ENCODE data around the gene GPR89B. TPM values are rescaled to one million over a fixed set of nuclear protein-coding genes. Genes with fewer than 3 reads are reported as not detected.
A peak's percentile ranks its signal among the peaks of the same experiment; 100 is the strongest.
"Not testable (repeated sequence)": the region's sequence is repeated elsewhere in the genome, so short reads cannot be mapped to it uniquely, and the experiment has no call there.

Gene GPR89B
- 15.3 and 19.3 TPM in 2 replicates for polyA plus RNA-seq (2013)

DNA sequence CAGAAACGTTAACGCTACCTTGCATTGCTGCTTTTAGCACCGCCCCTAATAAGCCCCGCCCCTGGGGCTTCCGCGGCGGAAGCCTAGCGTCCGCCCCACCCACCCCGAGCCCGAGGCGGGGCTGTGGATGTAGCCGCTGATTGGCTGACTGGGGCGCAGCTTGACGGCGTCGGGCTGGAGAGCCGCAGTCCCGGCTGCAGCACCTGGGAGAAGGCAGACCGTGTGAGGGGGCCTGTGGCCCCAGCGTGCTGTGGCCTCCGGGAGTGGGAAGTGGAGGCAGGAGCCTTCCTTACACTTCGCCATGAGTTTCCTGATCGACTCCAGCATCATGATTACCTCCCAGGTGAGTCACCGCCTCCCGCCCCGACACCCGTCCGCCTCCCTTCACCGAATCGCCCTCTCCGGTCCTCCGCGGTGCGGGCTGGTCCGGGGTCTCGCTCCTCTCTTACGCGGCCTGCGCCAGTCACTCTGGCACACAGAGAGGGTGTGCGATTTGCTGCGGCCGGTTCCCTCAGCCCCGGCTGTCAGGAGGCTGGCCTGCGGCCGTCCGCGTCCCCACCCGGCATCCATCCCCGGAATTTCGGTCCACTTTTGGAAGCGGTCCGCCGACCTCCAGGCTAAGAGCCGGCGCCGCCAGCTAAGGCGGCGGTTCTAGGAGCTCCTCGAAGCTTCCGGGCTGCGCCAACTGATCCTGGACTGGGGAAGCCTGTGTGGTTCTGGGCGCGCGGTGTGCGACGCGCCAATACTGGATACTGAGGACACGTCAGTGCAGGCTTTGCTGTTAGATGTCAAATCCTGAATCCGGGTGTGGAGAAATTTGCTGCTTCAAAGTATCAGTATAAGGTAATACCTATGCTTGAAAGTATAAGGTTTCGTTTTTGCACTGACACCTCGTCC, at the start of gene GPR89B:
Gene GPR89B, plus strand, starts transcription at position 185 of the 897 bp plus-strand sequence. Its CDS starts 117 bp downstream, at position 302.
- H3K79me2 ChIP-seq (ENCODE audit: control insufficient read depth, insufficient read depth, low read length, poor library complexity): not testable (repeated sequence)

DNA sequence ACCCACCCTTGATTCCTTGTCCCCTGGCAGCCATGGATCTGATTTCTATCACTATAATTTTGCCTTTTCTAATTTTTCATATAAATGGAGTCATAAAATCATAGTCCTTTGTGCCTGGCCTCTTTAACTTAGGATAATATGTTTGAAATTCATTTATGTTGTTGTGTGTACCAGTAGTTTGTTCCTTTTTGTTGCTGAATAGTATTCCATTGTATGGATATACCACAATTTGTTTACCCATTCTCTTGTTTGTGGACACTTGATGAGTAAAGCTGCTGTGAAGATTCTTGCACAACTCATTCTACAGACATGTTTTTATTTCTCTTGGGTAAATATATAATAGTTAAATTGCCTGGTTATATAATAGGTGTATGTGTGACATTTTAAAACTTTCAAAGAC, 48.3 kb upstream of the GPR89B start:
- Histone ChIP-seq H4K91ac (ENCODE audit: low read depth, low read length) (no peak overlapping the region), H2AK5ac (ENCODE audit: low read length) (no peak overlapping the region), H4K8ac (ENCODE audit: low read depth, low read length) (no peak overlapping the region), H3K79me1 (ENCODE audit: low read length) (no peaks in the 10 kb centered on the region), H2BK5ac (ENCODE audit: low read depth, low read length, poor library complexity) (no peak overlapping the region), H3K36me3 (ENCODE audit: control insufficient read depth in 1 of 2, insufficient read depth in 2 of 2, low read length in 2 of 2) (no peaks in the 10 kb centered on the region), H3K4ac (ENCODE audit: low read depth, low read length) (no peak overlapping the region), H3K9ac (ENCODE audit: low read length) (no peak overlapping the region), H3K18ac (ENCODE audit: low read length) (no peak overlapping the region), H3K4me3 (ENCODE audit: low read depth, low read length) (no peak overlapping the region), H2BK120ac (ENCODE audit: insufficient read depth, low read length, poor library complexity) (no peak overlapping the region), H3K79me2 (ENCODE audit: control insufficient read depth, insufficient read depth, low read length, poor library complexity) (no peaks in the 10 kb centered on the region), H2BK12ac (ENCODE audit: low read length) (no peak overlapping the region), H3K27me3 (ENCODE audit: insufficient read depth, low read length) (no peaks in the 10 kb centered on the region), H3K9me3 (ENCODE audit: insufficient read depth, low read depth, low read length) (no peaks in the 10 kb centered on the region), H3K4me2 (ENCODE audit: low read length) (no peak overlapping the region), H2AFZ (ENCODE audit: insufficient read depth, low read length, poor library complexity) (no peak overlapping the region), H3K27ac (ENCODE audit: low read depth, low read length) (no peak overlapping the region), H4K12ac (ENCODE audit: low read depth, low read length) (no peak overlapping the region), H3K23ac (ENCODE audit: low read length) (no peak overlapping the region), H3K14ac (ENCODE audit: low read length) (no peak overlapping the region), H3K4me1 (ENCODE audit: control insufficient read depth in 1 of 2, insufficient read depth in 2 of 2, low read length in 2 of 2) (no peaks in the 10 kb centered on the region)
- no peak for DNase-seq

More for the DNA sequence above, at the start of gene GPR89B:
- not testable (repeated sequence) for H2BK5ac ChIP-seq (ENCODE audit: low read depth, low read length, poor library complexity); H4K12ac ChIP-seq (ENCODE audit: low read depth, low read length); H3K23ac ChIP-seq (ENCODE audit: low read length); H3K4ac ChIP-seq (ENCODE audit: low read depth, low read length); H3K18ac ChIP-seq (ENCODE audit: low read length); H2AFZ ChIP-seq (ENCODE audit: insufficient read depth, low read length, poor library complexity); H2BK120ac ChIP-seq (ENCODE audit: insufficient read depth, low read length, poor library complexity); H3K4me1 ChIP-seq (ENCODE audit: control insufficient read depth in 1 of 2, insufficient read depth in 2 of 2, low read length in 2 of 2); H2AK5ac ChIP-seq (ENCODE audit: low read length); H2BK12ac ChIP-seq (ENCODE audit: low read length); H3K9me3 ChIP-seq (ENCODE audit: insufficient read depth, low read depth, low read length); H4K91ac ChIP-seq (ENCODE audit: low read depth, low read length); H3K14ac ChIP-seq (ENCODE audit: low read length); H3K36me3 ChIP-seq (ENCODE audit: control insufficient read depth in 1 of 2, insufficient read depth in 2 of 2, low read length in 2 of 2); H3K27me3 ChIP-seq (ENCODE audit: insufficient read depth, low read length); H3K79me1 ChIP-seq (ENCODE audit: low read length)
- H4K8ac ChIP-seq (ENCODE audit: low read depth, low read length): peak within 1 kb of the TSS; percentile 2
- DNase-seq: peak; percentile 90 to 93
- H3K9ac ChIP-seq (ENCODE audit: low read length): peak within 1 kb of the TSS; percentile 31
- peak within 1 kb of the TSS; percentile 43 for H3K27ac ChIP-seq (ENCODE audit: low read depth, low read length)
- no CpG with 5 or more reads among the region's 72 CpGs for WGBS (ENCODE audit: extremely low coverage, insufficient coverage, insufficient read length)
- peak within 1 kb of the TSS; percentile 50 for H3K4me2 ChIP-seq (ENCODE audit: low read length)
- peak within 1 kb of the TSS; percentile 86 for H3K4me3 ChIP-seq (ENCODE audit: low read depth, low read length)

DNA sequence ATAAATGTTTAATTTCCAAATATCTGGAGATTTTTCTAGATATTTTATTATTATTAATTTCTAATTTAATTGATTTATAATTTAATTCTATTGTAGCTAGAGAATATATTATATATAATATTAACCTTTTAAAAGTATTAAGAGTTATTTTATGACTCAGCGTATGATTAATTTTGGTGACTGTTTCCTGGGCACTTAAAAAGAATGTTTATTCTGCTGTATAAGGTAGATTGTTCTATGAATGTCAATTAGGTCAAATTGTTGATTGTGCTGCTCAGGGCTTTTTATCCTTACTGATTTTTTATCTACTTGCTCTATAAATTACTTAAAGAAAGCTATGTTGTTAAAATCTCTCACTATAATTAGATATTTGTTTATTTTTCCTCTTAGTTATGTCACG, 45.7 kb upstream of the GPR89B start:
- H3K4me1 ChIP-seq (ENCODE audit: control insufficient read depth in 1 of 2, insufficient read depth in 2 of 2, low read length in 2 of 2): no peaks in the 10 kb centered on the region
- no peak overlapping the region for H2BK120ac ChIP-seq (ENCODE audit: insufficient read depth, low read length, poor library complexity)
- no peak overlapping the region for H3K14ac ChIP-seq (ENCODE audit: low read length)
- H3K4me2 ChIP-seq (ENCODE audit: low read length): no peak overlapping the region
- no peak overlapping the region for H2BK5ac ChIP-seq (ENCODE audit: low read depth, low read length, poor library complexity)
- no peaks in the 10 kb centered on the region for H3K79me2 ChIP-seq (ENCODE audit: control insufficient read depth, insufficient read depth, low read length, poor library complexity)
- no peak overlapping the region for H3K9ac ChIP-seq (ENCODE audit: low read length)
- no peak overlapping the region for H2AK5ac ChIP-seq (ENCODE audit: low read length)
- DNase-seq: no peak
- no peaks in the 10 kb centered on the region for H3K36me3 ChIP-seq (ENCODE audit: control insufficient read depth in 1 of 2, insufficient read depth in 2 of 2, low read length in 2 of 2)
- H4K8ac ChIP-seq (ENCODE audit: low read depth, low read length): no peak overlapping the region
- no peaks in the 10 kb centered on the region for H3K9me3 ChIP-seq (ENCODE audit: insufficient read depth, low read depth, low read length)
- no peak overlapping the region for H3K18ac ChIP-seq (ENCODE audit: low read length)
- H3K27ac ChIP-seq (ENCODE audit: low read depth, low read length): no peak overlapping the region
- H3K23ac ChIP-seq (ENCODE audit: low read length): no peak overlapping the region
- no peak overlapping the region for H2AFZ ChIP-seq (ENCODE audit: insufficient read depth, low read length, poor library complexity)
- H3K4me3 ChIP-seq (ENCODE audit: low read depth, low read length): no peak overlapping the region
- no CpG with 5 or more reads among the region's 2 CpGs for WGBS (ENCODE audit: extremely low coverage, insufficient coverage, insufficient read length)
- H3K27me3 ChIP-seq (ENCODE audit: insufficient read depth, low read length): no peaks in the 10 kb centered on the region
- no peak overlapping the region for H2BK12ac ChIP-seq (ENCODE audit: low read length)
- no peak overlapping the region for H4K91ac ChIP-seq (ENCODE audit: low read depth, low read length)
- no peak overlapping the region for H4K12ac ChIP-seq (ENCODE audit: low read depth, low read length)
- no peaks in the 10 kb centered on the region for H3K79me1 ChIP-seq (ENCODE audit: low read length)
- no peak overlapping the region for H3K4ac ChIP-seq (ENCODE audit: low read depth, low read length)

DNA sequence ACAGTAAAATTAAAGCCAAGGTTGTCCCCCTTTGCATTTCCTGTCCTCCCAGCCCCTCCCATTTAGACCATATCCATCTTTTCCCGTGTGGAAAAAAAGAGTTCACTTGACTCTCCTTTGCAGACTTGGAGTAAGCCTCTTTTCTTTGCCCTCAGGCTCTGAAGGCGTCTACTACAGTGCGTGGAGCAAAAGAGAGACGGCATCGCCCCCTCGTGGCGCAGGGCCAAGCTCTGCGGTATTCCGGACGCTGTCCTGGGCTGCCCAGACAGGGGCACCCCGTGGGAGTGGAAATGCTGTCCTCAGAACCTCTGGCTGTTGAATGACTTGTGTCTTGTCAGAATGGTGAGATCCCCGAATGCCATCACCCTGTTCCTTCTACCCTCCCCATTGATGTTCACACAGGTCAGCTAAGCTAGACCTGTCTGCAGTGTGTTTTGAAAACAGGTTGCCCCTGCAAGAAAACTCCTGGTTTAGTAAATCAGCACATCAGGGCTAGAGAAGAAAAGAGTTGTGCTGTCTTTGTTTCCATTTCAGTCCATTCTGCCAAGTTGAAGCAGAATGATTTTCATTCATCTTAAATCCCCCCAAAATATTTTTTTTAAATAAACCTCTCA, 37.9 kb upstream of the GPR89B start:
- H4K91ac ChIP-seq (ENCODE audit: low read depth, low read length): no peak overlapping the region
- no peak overlapping the region for H4K8ac ChIP-seq (ENCODE audit: low read depth, low read length)
- H3K4ac ChIP-seq (ENCODE audit: low read depth, low read length): no peak overlapping the region
- no peaks in the 10 kb centered on the region for H3K79me2 ChIP-seq (ENCODE audit: control insufficient read depth, insufficient read depth, low read length, poor library complexity)
- H2AFZ ChIP-seq (ENCODE audit: insufficient read depth, low read length, poor library complexity): no peak overlapping the region
- H4K12ac ChIP-seq (ENCODE audit: low read depth, low read length): no peak overlapping the region
- H3K14ac ChIP-seq (ENCODE audit: low read length): no peak overlapping the region
- H2BK12ac ChIP-seq (ENCODE audit: low read length): no peak overlapping the region
- H3K27me3 ChIP-seq (ENCODE audit: insufficient read depth, low read length): no peaks in the 10 kb centered on the region
- H3K4me3 ChIP-seq (ENCODE audit: low read depth, low read length): no peak overlapping the region
- H2AK5ac ChIP-seq (ENCODE audit: low read length): no peak overlapping the region
- H2BK5ac ChIP-seq (ENCODE audit: low read depth, low read length, poor library complexity): no peak overlapping the region
- H3K18ac ChIP-seq (ENCODE audit: low read length): no peak overlapping the region
- no peak overlapping the region for H3K23ac ChIP-seq (ENCODE audit: low read length)
- H3K9ac ChIP-seq (ENCODE audit: low read length): no peak overlapping the region
- H3K4me1 ChIP-seq (ENCODE audit: control insufficient read depth in 1 of 2, insufficient read depth in 2 of 2, low read length in 2 of 2): no peaks in the 10 kb centered on the region
- H3K79me1 ChIP-seq (ENCODE audit: low read length): no peaks in the 10 kb centered on the region
- WGBS (ENCODE audit: extremely low coverage, insufficient coverage, insufficient read length): no CpG with 5 or more reads among the region's 12 CpGs
- H3K9me3 ChIP-seq (ENCODE audit: insufficient read depth, low read depth, low read length): no peaks in the 10 kb centered on the region
- H3K36me3 ChIP-seq (ENCODE audit: control insufficient read depth in 1 of 2, insufficient read depth in 2 of 2, low read length in 2 of 2): no peaks in the 10 kb centered on the region
- DNase-seq: peak; percentile 78 to 96
- H2BK120ac ChIP-seq (ENCODE audit: insufficient read depth, low read length, poor library complexity): no peak overlapping the region
- no peak overlapping the region for H3K27ac ChIP-seq (ENCODE audit: low read depth, low read length)
- H3K4me2 ChIP-seq (ENCODE audit: low read length): no peak overlapping the region
